GM19025 (cell line): ENCODE data around the gene ZBTB16.

Source experiments
- ATAC-seq: cut with Tn5 transposase; IDR thresholded peaks from one replicate; pipeline ENCODE4 v1.9.1; 2021; ENCODE audit warnings: mild to moderate bottlenecking, low read depth, moderate library complexity; ENCODE audit not compliant: unreplicated experiment

ZBTB16 gene

GRCh38 chr11:114081641-114082414, 22.3 kb downstream of the ZBTB16 start:
- ATAC-seq: no peak

DNA sequence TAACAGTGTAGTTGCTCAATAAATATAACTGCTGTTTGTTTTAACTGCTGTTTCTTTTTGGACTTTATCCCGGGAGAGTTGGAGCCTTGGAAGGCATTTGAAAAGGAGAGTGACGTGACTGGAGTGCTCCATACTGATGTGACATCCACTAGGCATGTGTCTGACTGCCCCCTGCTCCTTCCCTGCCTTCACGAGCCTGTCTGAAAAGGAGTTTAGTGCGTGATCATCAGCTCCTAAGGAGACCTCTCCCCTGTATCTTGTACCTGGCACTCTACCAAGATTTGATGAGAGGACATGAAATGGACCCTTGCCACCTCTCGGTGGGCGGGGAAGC, 22.9 kb downstream of the ZBTB16 start:
- no peak for ATAC-seq

DNA sequence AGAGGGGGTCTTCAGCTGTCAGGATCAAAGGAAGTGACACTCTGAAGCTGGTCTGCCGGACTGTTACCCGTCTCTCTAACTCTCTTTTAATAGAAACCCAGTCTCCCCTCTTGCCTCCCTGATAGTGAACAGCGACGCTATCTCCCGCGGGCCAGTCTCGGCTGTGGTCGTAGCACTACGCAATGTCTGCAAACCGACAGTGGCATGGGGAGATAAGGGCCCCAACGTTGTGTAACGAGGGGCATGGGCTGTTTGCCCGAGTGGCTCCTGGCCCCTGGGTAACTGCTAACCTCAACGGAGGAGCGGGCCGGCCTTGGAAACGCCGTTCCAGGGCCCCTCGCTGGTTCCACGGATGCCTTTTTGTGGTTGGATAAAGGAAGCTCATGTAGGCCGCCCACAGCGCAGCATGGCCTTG, 23.3 kb downstream of the ZBTB16 start:
- ATAC-seq: no peak

- ATAC-seq: no peak
Observed at GRCh38 chr11:114083391-114084252, 24.1 kb downstream of the ZBTB16 start.

- ATAC-seq: no peak
Observed at GRCh38 chr11:114084414-114084813, 24.9 kb downstream of the ZBTB16 start.

- ATAC-seq: no peak
Observed at GRCh38 chr11:114085965-114086793, 26.7 kb downstream of the ZBTB16 start.

- ATAC-seq: no peak
Observed at GRCh38 chr11:114087025-114087424, 27.5 kb downstream of the ZBTB16 start.

DNA sequence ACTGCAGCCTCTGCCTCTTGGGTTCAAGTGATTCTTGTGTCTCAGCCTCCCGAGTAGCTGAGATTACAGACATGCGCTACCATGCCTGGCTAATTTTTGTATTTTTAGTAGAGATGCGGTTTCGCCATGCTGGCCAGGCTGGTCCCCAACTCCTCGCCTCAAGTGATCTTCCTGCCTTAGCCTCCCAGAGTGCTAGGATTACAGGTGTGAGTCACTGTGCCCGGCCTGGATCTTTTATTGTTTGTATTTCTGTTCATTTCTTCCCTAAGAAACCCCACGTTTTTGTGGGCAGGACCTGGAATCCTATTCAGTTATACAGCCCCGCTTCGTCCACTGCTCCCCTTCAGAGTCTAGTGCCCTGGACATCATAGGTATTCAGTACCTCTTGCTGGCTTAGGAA, 28.7 kb downstream of the ZBTB16 start:
- ATAC-seq: no peak

- no peak for ATAC-seq
Observed at GRCh38 chr11:114088836-114089235, 29.3 kb downstream of the ZBTB16 start.

DNA sequence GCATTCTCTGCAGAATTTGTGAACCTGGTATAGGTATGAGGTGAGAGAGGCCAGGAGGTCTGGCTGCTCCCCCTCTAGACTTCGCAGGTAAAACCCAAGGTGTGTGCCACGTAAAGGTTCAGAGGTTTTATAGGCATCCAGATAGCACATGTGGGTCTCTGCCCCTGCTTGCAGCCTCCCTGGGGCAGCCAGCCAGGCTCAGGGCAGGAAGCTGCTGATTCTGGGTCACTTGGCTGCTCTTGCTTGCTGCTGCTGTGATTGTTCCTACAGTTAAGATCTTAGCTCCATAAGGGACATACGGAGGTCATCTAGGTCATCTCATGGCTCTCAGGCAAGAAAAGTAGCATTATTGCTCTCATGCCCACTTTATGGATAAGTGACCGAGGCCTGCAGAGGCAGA, 30.2 kb downstream of the ZBTB16 start:
- ATAC-seq: no peak

GRCh38 chr11:114090225-114090910, 30.9 kb downstream of the ZBTB16 start:
- ATAC-seq: no peak

GRCh38 chr11:114090976-114091375, 31.5 kb downstream of the ZBTB16 start:
- no peak for ATAC-seq

DNA sequence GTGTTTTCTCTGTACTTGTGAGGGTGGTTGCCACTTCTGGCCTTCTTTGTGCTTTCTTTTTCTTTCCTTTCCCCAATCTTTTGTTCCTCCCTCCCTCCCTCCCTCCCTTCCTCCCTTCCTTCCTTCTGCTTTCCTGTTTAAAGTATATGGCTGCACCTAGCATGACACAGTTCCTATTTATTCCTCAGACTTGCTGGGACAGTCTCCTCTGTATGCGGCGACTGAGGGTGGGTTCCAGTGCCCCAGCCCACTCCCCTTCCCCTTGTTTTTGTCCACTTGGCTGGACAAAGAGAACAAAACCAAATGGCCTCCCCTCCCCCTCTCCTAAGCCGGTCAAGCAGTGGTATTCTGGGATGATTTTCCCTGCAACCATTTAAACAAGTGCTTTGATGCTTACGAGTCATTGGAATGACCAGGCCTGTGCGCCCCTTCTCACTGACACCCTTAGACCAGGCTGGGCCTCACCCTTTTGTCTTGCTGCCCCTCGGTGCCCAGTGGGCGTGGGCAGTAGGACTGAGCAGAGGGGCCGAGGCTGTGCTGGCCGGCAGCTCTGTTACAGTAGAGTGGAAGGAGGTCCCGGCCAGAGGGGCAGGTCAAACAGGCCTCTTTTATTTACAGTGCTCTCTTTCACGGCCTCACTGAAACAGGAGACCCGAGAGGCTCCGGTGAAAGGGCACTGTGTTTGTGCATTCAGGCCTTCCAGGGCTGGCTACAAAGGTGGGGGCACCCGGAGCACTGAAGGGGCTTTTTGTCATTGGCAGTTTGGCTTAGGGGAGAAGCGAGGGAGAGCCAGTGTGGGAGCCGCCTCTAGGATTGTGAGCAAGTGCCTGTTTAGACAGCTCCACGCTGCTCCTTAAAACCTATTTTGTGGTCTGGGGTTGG, 32.2 kb downstream of the ZBTB16 start:
- ATAC-seq: no peak

DNA sequence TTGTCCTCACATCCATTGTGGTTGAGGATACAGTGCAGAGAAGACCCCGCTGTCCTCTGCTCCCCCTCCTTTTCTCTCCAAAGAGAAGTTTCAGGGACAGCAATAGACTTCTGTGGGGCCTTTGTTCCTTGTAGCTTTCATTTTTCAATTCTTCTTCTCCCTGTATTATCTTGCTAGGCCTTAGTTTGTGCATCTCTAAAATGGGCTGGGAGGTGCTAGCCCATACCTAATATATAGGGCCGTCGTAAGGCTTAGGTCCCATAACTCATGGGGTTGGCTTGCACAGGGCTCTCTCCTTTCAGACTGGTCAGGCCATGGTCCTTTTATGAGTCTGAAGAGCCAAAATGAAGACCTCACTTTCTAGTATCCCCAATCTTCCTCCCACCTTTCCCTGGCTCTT, 33.0 kb downstream of the ZBTB16 start:
- ATAC-seq: no peak

DNA sequence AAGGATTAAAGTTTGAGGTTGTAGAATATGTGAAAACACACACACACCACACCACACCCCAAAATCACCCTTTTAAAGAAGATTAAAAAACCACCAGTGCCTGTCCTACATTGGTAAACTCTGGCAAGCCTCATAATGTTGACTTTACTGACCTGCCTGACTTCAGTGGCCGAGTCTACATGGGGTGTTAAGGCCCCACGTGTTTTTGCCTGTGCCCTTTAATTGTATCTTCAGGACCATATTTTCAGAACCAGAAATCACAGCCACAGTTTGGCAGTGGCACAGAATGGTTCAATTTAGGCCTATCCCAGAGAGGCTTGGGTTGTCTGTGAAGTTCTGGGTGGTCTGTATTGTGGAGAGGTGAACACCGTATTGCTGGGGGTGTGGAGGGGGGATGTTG, 33.4 kb downstream of the ZBTB16 start:
- no peak for ATAC-seq

DNA sequence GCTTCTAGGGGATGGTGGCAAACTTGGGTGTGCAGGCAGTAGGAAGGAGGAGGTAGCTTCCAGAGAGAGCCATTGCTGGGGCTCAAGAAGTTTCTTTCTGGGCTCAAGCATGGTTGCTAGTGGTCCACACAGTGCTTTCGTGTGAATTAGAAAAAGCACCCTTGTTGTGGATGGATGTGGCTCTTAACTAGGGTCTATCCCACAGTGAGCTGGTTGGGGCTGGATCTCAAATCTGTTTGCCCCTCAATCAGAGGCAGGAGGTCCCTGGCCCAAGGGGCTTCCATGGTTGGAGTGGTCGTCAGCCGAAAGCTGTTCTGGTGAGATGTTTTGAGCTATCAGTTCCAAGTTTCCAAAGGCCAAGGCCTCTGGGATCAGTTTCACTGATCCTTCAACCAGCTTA, 35.0 kb downstream of the ZBTB16 start:
- no peak for ATAC-seq

DNA sequence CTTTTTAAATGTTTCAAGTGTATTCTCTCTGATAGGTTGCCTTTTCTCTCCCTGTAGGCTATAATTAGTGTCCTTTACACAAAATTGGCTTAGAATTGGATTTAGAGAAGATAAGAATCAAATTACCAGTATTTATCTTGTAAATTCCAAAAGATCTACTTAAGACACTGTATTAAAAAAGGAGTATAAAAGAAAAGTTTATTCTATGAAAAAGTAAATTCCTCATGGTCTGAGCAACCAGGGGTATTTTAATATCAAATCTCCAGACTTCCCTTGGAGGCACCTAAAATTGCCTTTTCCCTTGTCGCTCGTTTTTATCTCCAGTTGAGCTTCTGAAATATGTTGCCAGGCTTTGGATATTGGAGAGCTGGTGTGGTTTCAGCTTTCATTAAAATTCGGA, 36.4 kb downstream of the ZBTB16 start:
- no peak for ATAC-seq

DNA sequence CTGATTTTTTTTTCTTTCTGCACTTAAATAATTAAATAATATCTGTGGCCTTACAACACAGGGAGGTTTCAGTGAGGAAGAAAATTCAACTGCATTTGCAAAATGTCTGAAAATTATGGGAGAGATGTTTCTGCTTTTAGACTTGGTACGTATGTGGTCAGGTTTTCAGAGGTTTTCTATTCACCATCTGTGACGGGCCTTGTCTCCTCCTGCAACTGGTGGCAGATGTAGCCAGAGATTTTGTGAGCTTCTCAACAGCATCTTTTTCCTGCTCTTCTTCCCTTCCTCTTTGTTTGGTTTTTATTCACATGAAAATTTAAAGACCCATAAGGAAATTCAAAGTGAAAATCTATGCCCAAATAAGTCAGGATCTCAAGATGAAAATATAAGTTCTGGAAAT, 38.3 kb downstream of the ZBTB16 start:
- no peak for ATAC-seq

DNA sequence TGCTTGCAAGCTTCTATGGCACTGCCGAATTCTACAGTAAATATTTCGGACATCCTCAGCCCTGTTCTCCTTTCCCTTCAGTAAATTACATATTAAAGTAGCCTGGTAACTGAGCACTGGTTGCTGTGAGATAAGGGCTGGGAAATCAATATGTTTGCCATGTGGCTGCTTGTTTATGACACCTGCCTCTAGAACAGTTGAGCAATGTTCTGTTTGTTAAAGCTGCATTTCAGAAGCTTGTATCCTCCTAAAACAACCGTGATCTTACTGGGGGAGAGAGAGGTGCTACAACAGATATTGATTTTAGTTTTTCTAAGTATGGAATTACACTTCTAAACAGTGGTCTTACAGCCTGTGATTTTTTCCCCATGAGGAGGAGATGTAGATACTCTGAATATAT, 39.4 kb downstream of the ZBTB16 start:
- ATAC-seq: no peak
